Liver (tissue), 9 donors: Measurements from ENCODE around the gene F12. TPM values are rescaled to one million over a fixed set of nuclear protein-coding genes. Genes with fewer than 3 reads are reported as not detected.

ENCODE experiments used
- DNase-seq: peaks from one replicate; pipeline ENCODE4 v3.0.0-alpha.2; 2017; ENCODE audit warnings: low spot score
- H3K27ac ChIP-seq, 2 donors: one replicate each; pipeline ENCODE4 v1.7.0; 2013; ENCODE audit warnings: inconsistent platforms in 2 of 2, low read length in 2 of 2, control low read depth in 1 of 2, low read depth in 1 of 2, mild to moderate bottlenecking in 1 of 2
- H3K27me3 ChIP-seq, 4 donors: one replicate each; pipeline versions ENCODE4 v1.6.1 to v1.7.0; 2013; ENCODE audit warnings: low read length in 3 of 4, inconsistent platforms in 1 of 4, mild to moderate bottlenecking in 1 of 4, moderate library complexity in 1 of 4; ENCODE audit not compliant: control insufficient read depth in 4 of 4, insufficient read depth in 4 of 4
- H3K36me3 ChIP-seq, 4 donors: one replicate each; pipeline versions ENCODE4 v1.6.1 to v1.7.0; 2013; ENCODE audit warnings: low read length in 3 of 4, mild to moderate bottlenecking in 3 of 4, low read depth in 1 of 4, moderate library complexity in 1 of 4; ENCODE audit not compliant: control insufficient read depth in 4 of 4, insufficient read depth in 3 of 4
- H3K4me1 ChIP-seq, 4 donors: one replicate each; pipeline versions ENCODE4 v1.6.1 to v1.7.0; 2013; ENCODE audit warnings: low read length in 3 of 4, mild to moderate bottlenecking in 3 of 4, moderate library complexity in 1 of 4; ENCODE audit not compliant: control insufficient read depth in 4 of 4, insufficient read depth in 4 of 4
- H3K4me3 ChIP-seq, 3 donors: one replicate each; pipeline versions ENCODE4 v1.6.1 to v1.7.0; 2013; ENCODE audit warnings: low read length in 3 of 3, control low read depth in 1 of 3, low read depth in 1 of 3, mild to moderate bottlenecking in 1 of 3
- H3K9ac ChIP-seq, 2 donors: one replicate each; pipeline ENCODE4 v1.7.0; 2013; ENCODE audit warnings: low read length in 2 of 2, mild to moderate bottlenecking in 2 of 2, moderate library complexity in 2 of 2, control low read depth in 1 of 2, low read depth in 1 of 2
- H3K9me3 ChIP-seq, 4 donors: one replicate each; pipeline versions ENCODE4 v1.6.1 to v1.7.0; 2013; ENCODE audit warnings: low read length in 3 of 4; ENCODE audit not compliant: control insufficient read depth in 4 of 4
- ATF3 ChIP-seq: IDR thresholded peaks from 2 replicates; pipeline ENCODE4 v1.6.1; 2016; ENCODE audit warnings: antibody characterized with exemption
- CTCF ChIP-seq: fragments of 150-350 bp; IDR thresholded peaks from 2 replicates; pipeline ENCODE4 v1.5.1; 2017; ENCODE audit warnings: improper control_type of control experiment, low read depth, low read length; ENCODE audit not compliant: missing input control
- EGR1 ChIP-seq, 2 donors: IDR thresholded peaks; 2 replicates each; pipeline ENCODE4 v1.6.1; 2016 to 2018; ENCODE audit warnings: antibody characterized with exemption in 2 of 2, low read depth in 2 of 2
- FOXA1 ChIP-seq: IDR thresholded peaks from 2 replicates; pipeline ENCODE4 v1.6.1; 2016; ENCODE audit warnings: antibody characterized with exemption
- GABPA ChIP-seq, 2 donors: IDR thresholded peaks in 1 of 2; conservative IDR thresholded peaks in 1 of 2; 2 replicates each; pipeline ENCODE4 v1.6.1; 2016; ENCODE audit warnings: antibody characterized with exemption in 2 of 2, mild to moderate bottlenecking in 1 of 2, moderate library complexity in 1 of 2
- HNF4A ChIP-seq, 2 donors: conservative IDR thresholded peaks; 2 replicates each; pipeline ENCODE4 v1.6.1; 2016; ENCODE audit warnings: antibody characterized with exemption in 2 of 2, mild to moderate bottlenecking in 2 of 2
- HNF4G ChIP-seq: IDR thresholded peaks from 2 replicates; pipeline ENCODE4 v1.6.1; 2016; ENCODE audit warnings: antibody characterized with exemption
- MAX ChIP-seq: IDR thresholded peaks from 2 replicates; pipeline ENCODE4 v1.6.1; 2016; ENCODE audit warnings: antibody characterized with exemption
- NR2F2 ChIP-seq: IDR thresholded peaks from 2 replicates; pipeline ENCODE4 v1.6.1; 2016; ENCODE audit warnings: antibody characterized with exemption
- RAD21 ChIP-seq, 2 donors: IDR thresholded peaks; 2 replicates each; pipeline ENCODE4 v1.6.1; 2016; ENCODE audit warnings: antibody characterized with exemption in 2 of 2, mild to moderate bottlenecking in 2 of 2
- RXRA ChIP-seq, 2 donors: IDR thresholded peaks; 2 replicates each; pipeline ENCODE4 v1.6.1; 2017 to 2018; ENCODE audit warnings: antibody characterized with exemption in 2 of 2, mild to moderate bottlenecking in 1 of 2
- SP1 ChIP-seq: IDR thresholded peaks from 2 replicates; pipeline ENCODE4 v1.6.1; 2018; ENCODE audit warnings: antibody characterized with exemption, mild to moderate bottlenecking
- TAF1 ChIP-seq: conservative IDR thresholded peaks from 2 replicates; pipeline ENCODE4 v1.6.1; 2016; ENCODE audit warnings: antibody characterized with exemption, mild to moderate bottlenecking
- YY1 ChIP-seq: IDR thresholded peaks from 2 replicates; pipeline ENCODE4 v1.6.1; 2016; ENCODE audit warnings: antibody characterized with exemption, mild to moderate bottlenecking
- ZBTB33 ChIP-seq: IDR thresholded peaks from 2 replicates; pipeline ENCODE4 v1.6.1; 2016; ENCODE audit warnings: antibody characterized with exemption
- WGBS: extraction: QIAGEN DNeasy Blood & Tissue Kit; methylation state at CpG from one replicate; pipeline ENCODE4 v1.1.7; 2013; 5-methylcytosine and 5-hydroxymethylcytosine counted together
- polyA plus RNA-seq, 2 donors: library from polyadenylated mRNA; stranded (reverse) in 1 of 2; unstranded in 1 of 2; fragments of 200-250 nt in 1 of 2; fragments of >200 nt in 1 of 2; fragmentation: Nextera tagmentation in 1 of 2; extraction: Ambion mirVana in 1 of 2; gene quantifications; one replicate each; pipeline versions ENCODE4 v1.2.1 to v1.2.3, GENCODE V29; 2013 to 2015
- total RNA-seq, 2 donors: library from RNA; depleted of rRNA; stranded (reverse); fragments of >200 nt; gene quantifications; one replicate each; pipeline ENCODE4 v1.2.3, GENCODE V29; 2014
- donor health status: healthy.
- donor health status: healthy.
- donor health status: healthy.
- donor health status: healthy.
- donor health status: healthy.

F12 gene
- total and polyA plus RNA-seq, 4 donors = 27.7 to 328 (median 275) TPM

GRCh38 chr5:177368869-177369644 lies 40.3 kb downstream of the F12 start:
- 65% methylated on average over 5 of the region's 5 CpGs for WGBS
- Histone ChIP-seq H3K36me3 (no peaks in the 10 kb centered on the region), H3K9ac (no peak overlapping the region), H3K4me1 (peaks cover 32 to 80% (median 61%) of the 10 kb centered on the region in 4 donors), H3K9me3 (no peaks in the 10 kb centered on the region), H3K4me3 (no peak overlapping the region), H3K27me3 (no peaks in the 10 kb centered on the region), H3K27ac (peak overlapping the region; percentile 9 to 87)
- TF ChIP-seq EGR1 (IDR thresholded peaks at IDR 0.05; ENCODE audit: low read depth in 2 of 2) = no peak
- peak in 1 of 2 donors; percentile 51 for TF ChIP-seq RAD21 (IDR thresholded peaks at IDR 0.05)
- TF ChIP-seq RXRA (IDR thresholded peaks at IDR 0.05) = no peak
- TF ChIP-seq ATF3 = no peak
- TF ChIP-seq FOXA1 = no peak
- peak; percentile 49 for TF ChIP-seq CTCF
- DNase-seq = no peak

GRCh38 chr5:177367981-177368868 lies 41.1 kb downstream of the F12 start:
- TF ChIP-seq MAX (no peak), YY1 (no peak), SP1 (no peak), RAD21 (IDR thresholded peaks at IDR 0.05) (no peak), GABPA (IDR thresholded peaks at IDR 0.05 in 1 of 2, conservative IDR thresholded peaks at IDR 0.05 in 1 of 2) (no peak), ATF3 (no peak)
- H3K9ac ChIP-seq = no peak overlapping the region
- DNase-seq = no peak

GRCh38 chr5:177367323-177367848 lies 42.0 kb downstream of the F12 start:
- peaks cover 28 to 77% (median 62%) of the 10 kb centered on the region in 4 donors for H3K4me1 ChIP-seq
- H3K9me3 ChIP-seq = no peaks in the 10 kb centered on the region
- TF ChIP-seq NR2F2 (no peak), HNF4G (no peak), TAF1 (no peak), ZBTB33 (no peak), RXRA (IDR thresholded peaks at IDR 0.05) (no peak), FOXA1 (no peak), HNF4A (conservative IDR thresholded peaks at IDR 0.05) (no peak)
- H3K4me3 ChIP-seq = peak overlapping the region; percentile 29 to 41 (median 38)
- no peak for DNase-seq
- H3K27ac ChIP-seq = peak overlapping the region; percentile 89 to 97
- WGBS = 31% methylated on average over 46 of the region's 46 CpGs
- no peaks in the 10 kb centered on the region for H3K36me3 ChIP-seq
- no peak overlapping the region for H3K9ac ChIP-seq
- H3K27me3 ChIP-seq = no peaks in the 10 kb centered on the region

More at GRCh38 chr5:177367981-177368868, 41.1 kb downstream of the F12 start:
- peak overlapping the region in 1 of 3 donors; percentile 41 for H3K4me3 ChIP-seq
- WGBS = 80% methylated on average over 29 of the region's 29 CpGs
- peak overlapping the region; percentile 7 to 97 for H3K27ac ChIP-seq
- H3K36me3 ChIP-seq = no peaks in the 10 kb centered on the region
- no peaks in the 10 kb centered on the region for H3K27me3 ChIP-seq
- H3K9me3 ChIP-seq = no peaks in the 10 kb centered on the region
- H3K4me1 ChIP-seq = peaks cover 30 to 78% (median 62%) of the 10 kb centered on the region in 4 donors
